ENCODE data around the gene NBAS.

Gene NBAS

DNA sequence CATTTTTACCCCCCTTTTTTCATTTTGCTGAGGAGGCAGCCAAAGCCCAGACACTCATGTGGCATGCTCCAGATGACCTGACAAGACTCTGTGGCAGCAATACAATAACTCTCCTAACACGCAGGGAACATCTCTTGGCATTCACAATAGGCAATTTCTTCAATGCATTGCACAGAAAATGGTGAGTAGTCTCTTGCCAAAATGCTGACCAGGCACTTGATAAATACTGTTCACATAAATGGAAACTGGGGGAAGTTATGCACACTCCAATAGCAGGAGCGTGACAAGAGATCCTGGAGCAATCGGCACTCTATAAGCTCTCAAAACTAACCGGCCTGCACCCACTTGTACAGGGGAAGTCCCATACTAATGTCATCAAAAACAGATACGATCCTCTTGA is 66.3 kb downstream of the NBAS start:
- Histone ChIP-seq H3K4me3 (ENCODE audit: low read length) (no peak overlapping the region), H3K36me3 (ENCODE audit: insufficient read depth, low read length) (no peaks in the 10 kb centered on the region), H3K4me1 (ENCODE audit: insufficient read depth, low read length) (peaks cover 18% of the 10 kb centered on the region), H2AFZ (ENCODE audit: low read depth, low read length) (no peak overlapping the region), H3K9me3 (ENCODE audit: low read length) (peaks cover 3% of the 10 kb centered on the region), H3K27me3 (ENCODE audit: insufficient read depth, low read length) (no peaks in the 10 kb centered on the region)

- no peaks in the 10 kb centered on the region for H3K9me3 ChIP-seq (ENCODE audit: low read length)
- H3K36me3 ChIP-seq (ENCODE audit: insufficient read depth, low read length) = no peaks in the 10 kb centered on the region
- no peaks in the 10 kb centered on the region for H3K27me3 ChIP-seq (ENCODE audit: insufficient read depth, low read length)
- no peak overlapping the region for H2AFZ ChIP-seq (ENCODE audit: low read depth, low read length)
- no peak overlapping the region for H3K4me3 ChIP-seq (ENCODE audit: low read length)
- peaks cover 18% of the 10 kb centered on the region for H3K4me1 ChIP-seq (ENCODE audit: insufficient read depth, low read length)
Measured at GRCh38 chr2:15492773-15493325, 68.3 kb downstream of the NBAS start.

GRCh38 chr2:15486770-15487169 is 74.4 kb downstream of the NBAS start:
- Histone ChIP-seq H2AFZ (ENCODE audit: low read depth, low read length) (peak overlapping the region; percentile 24), H3K36me3 (ENCODE audit: insufficient read depth, low read length) (peaks cover 7% of the 10 kb centered on the region), H3K4me3 (ENCODE audit: low read length) (no peak overlapping the region), H3K9me3 (ENCODE audit: low read length) (peaks cover 3% of the 10 kb centered on the region), H3K27me3 (ENCODE audit: insufficient read depth, low read length) (no peaks in the 10 kb centered on the region), H3K4me1 (ENCODE audit: insufficient read depth, low read length) (peaks cover 28% of the 10 kb centered on the region)

DNA sequence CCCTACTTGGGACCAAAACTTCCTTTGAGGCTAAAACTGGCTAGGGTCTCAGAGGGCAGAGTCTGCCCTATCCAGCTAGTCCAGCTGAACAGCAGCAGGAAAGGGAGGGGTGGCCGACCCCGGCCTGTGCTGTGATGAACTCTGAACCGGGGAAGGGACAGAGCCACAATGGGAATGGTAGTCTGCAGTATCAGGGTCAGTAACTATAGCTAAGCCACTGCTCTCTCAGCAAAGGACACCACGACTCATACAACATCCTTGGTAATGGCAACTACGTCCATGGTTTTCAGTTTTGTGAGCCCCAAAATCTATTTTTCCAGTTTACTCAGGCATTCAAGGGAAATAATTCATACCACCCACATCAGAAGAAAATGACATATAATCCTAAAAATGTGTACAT is 75.2 kb downstream of the NBAS start:
- peaks cover 15% of the 10 kb centered on the region for H3K36me3 ChIP-seq (ENCODE audit: insufficient read depth, low read length)

GRCh38 chr2:15481000-15481399 is 80.1 kb downstream of the NBAS start:
- H3K27me3 ChIP-seq (ENCODE audit: insufficient read depth, low read length) = no peaks in the 10 kb centered on the region

More for the DNA sequence above, 75.2 kb downstream of the NBAS start:
- H3K9me3 ChIP-seq (ENCODE audit: low read length) = peaks cover 10% of the 10 kb centered on the region
- H3K27me3 ChIP-seq (ENCODE audit: insufficient read depth, low read length) = no peaks in the 10 kb centered on the region
- peak overlapping the region; percentile 3 for H3K4me3 ChIP-seq (ENCODE audit: low read length)
- H3K4me1 ChIP-seq (ENCODE audit: insufficient read depth, low read length) = peaks cover 28% of the 10 kb centered on the region
- H2AFZ ChIP-seq (ENCODE audit: low read depth, low read length) = peak overlapping the region; percentile 24

GRCh38 chr2:15480552-15480951 is 80.6 kb downstream of the NBAS start:
- peaks cover 10% of the 10 kb centered on the region for H3K4me1 ChIP-seq (ENCODE audit: insufficient read depth, low read length)
- H2AFZ ChIP-seq (ENCODE audit: low read depth, low read length) = no peak overlapping the region
- H3K4me3 ChIP-seq (ENCODE audit: low read length) = no peak overlapping the region
- H3K36me3 ChIP-seq (ENCODE audit: insufficient read depth, low read length) = peaks cover 24% of the 10 kb centered on the region
- peaks cover 10% of the 10 kb centered on the region for H3K9me3 ChIP-seq (ENCODE audit: low read length)
- no peaks in the 10 kb centered on the region for H3K27me3 ChIP-seq (ENCODE audit: insufficient read depth, low read length)

More at GRCh38 chr2:15481000-15481399, 80.1 kb downstream of the NBAS start:
- peaks cover 10% of the 10 kb centered on the region for H3K9me3 ChIP-seq (ENCODE audit: low read length)
- no peak overlapping the region for H2AFZ ChIP-seq (ENCODE audit: low read depth, low read length)
- no peak overlapping the region for H3K4me3 ChIP-seq (ENCODE audit: low read length)
- H3K36me3 ChIP-seq (ENCODE audit: insufficient read depth, low read length) = peaks cover 24% of the 10 kb centered on the region
- peaks cover 14% of the 10 kb centered on the region for H3K4me1 ChIP-seq (ENCODE audit: insufficient read depth, low read length)

DNA sequence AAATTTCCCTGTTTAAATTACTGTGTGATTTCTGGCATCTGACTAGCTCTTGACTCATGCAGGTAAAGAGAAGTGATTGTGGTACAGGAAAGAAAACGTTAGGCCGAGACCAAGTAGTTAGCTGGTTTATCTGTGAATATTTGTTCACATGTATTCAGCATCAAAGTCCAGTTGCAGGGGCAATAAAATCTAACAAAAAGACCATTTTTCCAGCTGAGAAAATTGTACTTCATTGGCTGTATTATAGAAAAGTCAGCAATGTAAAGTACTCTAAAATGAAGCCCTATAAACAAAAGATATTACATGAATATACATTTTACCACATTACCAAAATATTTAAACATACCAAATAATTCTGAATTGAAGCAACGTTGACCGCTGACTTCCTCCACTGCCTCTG is 88.3 kb downstream of the NBAS start:
- no peaks in the 10 kb centered on the region for H3K9me3 ChIP-seq (ENCODE audit: low read length)
- no peaks in the 10 kb centered on the region for H3K4me1 ChIP-seq (ENCODE audit: insufficient read depth, low read length)
- no peaks in the 10 kb centered on the region for H3K27me3 ChIP-seq (ENCODE audit: insufficient read depth, low read length)
- H3K4me3 ChIP-seq (ENCODE audit: low read length) = no peak overlapping the region
- no peak overlapping the region for H2AFZ ChIP-seq (ENCODE audit: low read depth, low read length)
- H3K36me3 ChIP-seq (ENCODE audit: insufficient read depth, low read length) = peaks cover 36% of the 10 kb centered on the region

- H3K9me3 ChIP-seq (ENCODE audit: low read length) = no peaks in the 10 kb centered on the region
- H3K27me3 ChIP-seq (ENCODE audit: insufficient read depth, low read length) = no peaks in the 10 kb centered on the region
- peaks cover 37% of the 10 kb centered on the region for H3K36me3 ChIP-seq (ENCODE audit: insufficient read depth, low read length)
- H3K4me1 ChIP-seq (ENCODE audit: insufficient read depth, low read length) = no peaks in the 10 kb centered on the region
- no peak overlapping the region for H3K4me3 ChIP-seq (ENCODE audit: low read length)
- no peak overlapping the region for H2AFZ ChIP-seq (ENCODE audit: low read depth, low read length)
Measured at GRCh38 chr2:15472133-15472532, 89.0 kb downstream of the NBAS start.

- no peak overlapping the region for H2AFZ ChIP-seq (ENCODE audit: low read depth, low read length)
- H3K4me1 ChIP-seq (ENCODE audit: insufficient read depth, low read length) = no peaks in the 10 kb centered on the region
- no peak overlapping the region for H3K4me3 ChIP-seq (ENCODE audit: low read length)
- H3K36me3 ChIP-seq (ENCODE audit: insufficient read depth, low read length) = peaks cover 41% of the 10 kb centered on the region
- H3K27me3 ChIP-seq (ENCODE audit: insufficient read depth, low read length) = no peaks in the 10 kb centered on the region
- H3K9me3 ChIP-seq (ENCODE audit: low read length) = no peaks in the 10 kb centered on the region
Measured at GRCh38 chr2:15471606-15472005, 89.5 kb downstream of the NBAS start.

DNA sequence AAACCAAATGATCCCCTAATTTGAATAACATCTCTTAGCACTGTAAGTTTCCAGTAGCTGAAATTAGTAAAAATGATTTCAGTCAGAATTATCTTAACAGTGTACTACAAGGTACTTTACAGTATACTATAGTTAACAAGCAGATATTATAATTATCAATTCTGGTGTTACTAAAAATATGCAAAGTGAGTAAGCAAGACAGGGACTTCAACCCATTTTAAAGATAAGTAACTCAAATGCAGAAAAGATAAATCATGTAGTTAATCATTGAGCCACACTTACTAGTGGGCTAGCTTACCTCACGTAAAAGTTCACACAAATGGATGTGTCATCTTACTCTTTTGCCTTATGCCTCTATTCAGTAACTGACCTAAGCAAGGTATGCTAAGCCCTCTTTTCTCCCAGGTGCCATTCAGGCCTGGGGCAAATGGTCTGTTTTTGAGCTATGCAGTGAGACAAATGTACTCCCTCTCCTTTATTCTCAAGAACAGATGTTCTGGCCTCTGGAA is 101.0 kb downstream of the NBAS start:
- H3K4me3 ChIP-seq (ENCODE audit: low read length) = no peak overlapping the region
- peaks cover 3% of the 10 kb centered on the region for H3K9me3 ChIP-seq (ENCODE audit: low read length)
- no peaks in the 10 kb centered on the region for H3K27me3 ChIP-seq (ENCODE audit: insufficient read depth, low read length)
- H3K4me1 ChIP-seq (ENCODE audit: insufficient read depth, low read length) = no peaks in the 10 kb centered on the region
- peaks cover 40% of the 10 kb centered on the region for H3K36me3 ChIP-seq (ENCODE audit: insufficient read depth, low read length)
- no peak overlapping the region for H2AFZ ChIP-seq (ENCODE audit: low read depth, low read length)

DNA sequence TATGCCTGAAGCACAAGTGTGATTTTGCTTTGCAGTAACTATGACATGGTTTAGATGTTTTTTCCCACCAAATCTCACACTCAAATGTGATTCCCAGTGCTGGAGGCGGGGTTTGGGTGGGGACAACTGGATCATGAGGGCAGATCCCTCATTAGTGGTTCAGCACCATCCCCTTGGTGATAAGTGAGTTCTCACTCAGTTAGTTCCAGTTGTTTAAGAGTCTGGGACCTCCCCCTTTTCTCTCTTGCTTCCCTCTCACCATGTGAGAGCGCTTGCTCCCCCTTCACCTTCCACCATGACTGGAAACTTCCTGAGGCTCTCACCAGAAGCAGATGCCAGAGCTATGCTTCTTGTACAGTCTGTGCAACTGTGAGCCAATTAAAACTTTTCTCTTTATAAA is 102.9 kb downstream of the NBAS start:
- Histone ChIP-seq H3K4me3 (ENCODE audit: low read length) (no peak overlapping the region), H3K27me3 (ENCODE audit: insufficient read depth, low read length) (no peaks in the 10 kb centered on the region), H3K9me3 (ENCODE audit: low read length) (peaks cover 3% of the 10 kb centered on the region), H2AFZ (ENCODE audit: low read depth, low read length) (no peak overlapping the region), H3K4me1 (ENCODE audit: insufficient read depth, low read length) (no peaks in the 10 kb centered on the region), H3K36me3 (ENCODE audit: insufficient read depth, low read length) (peaks cover 35% of the 10 kb centered on the region)

DNA sequence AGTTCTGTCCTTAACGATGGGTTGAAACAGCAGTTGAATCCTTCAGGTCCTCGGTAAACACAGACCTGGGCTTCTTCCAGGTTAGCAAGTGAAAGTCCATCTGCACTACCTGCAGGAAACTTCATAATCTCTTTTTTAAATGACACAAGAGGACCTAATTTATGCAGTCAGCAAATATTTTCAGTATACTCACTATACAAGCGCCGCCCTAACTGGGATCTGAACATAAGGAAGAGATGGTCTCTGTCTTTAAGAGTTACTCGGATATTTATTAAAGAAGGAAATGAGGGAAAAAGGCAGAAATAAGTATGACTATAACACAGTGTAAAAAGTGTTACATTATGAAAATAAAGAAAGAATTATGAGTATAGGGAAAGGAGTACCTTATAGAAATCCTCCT is 103.3 kb downstream of the NBAS start:
- peaks cover 33% of the 10 kb centered on the region for H3K36me3 ChIP-seq (ENCODE audit: insufficient read depth, low read length)
- no peaks in the 10 kb centered on the region for H3K27me3 ChIP-seq (ENCODE audit: insufficient read depth, low read length)
- no peak overlapping the region for H3K4me3 ChIP-seq (ENCODE audit: low read length)
- H2AFZ ChIP-seq (ENCODE audit: low read depth, low read length) = no peak overlapping the region
- peaks cover 3% of the 10 kb centered on the region for H3K9me3 ChIP-seq (ENCODE audit: low read length)
- H3K4me1 ChIP-seq (ENCODE audit: insufficient read depth, low read length) = no peaks in the 10 kb centered on the region

DNA sequence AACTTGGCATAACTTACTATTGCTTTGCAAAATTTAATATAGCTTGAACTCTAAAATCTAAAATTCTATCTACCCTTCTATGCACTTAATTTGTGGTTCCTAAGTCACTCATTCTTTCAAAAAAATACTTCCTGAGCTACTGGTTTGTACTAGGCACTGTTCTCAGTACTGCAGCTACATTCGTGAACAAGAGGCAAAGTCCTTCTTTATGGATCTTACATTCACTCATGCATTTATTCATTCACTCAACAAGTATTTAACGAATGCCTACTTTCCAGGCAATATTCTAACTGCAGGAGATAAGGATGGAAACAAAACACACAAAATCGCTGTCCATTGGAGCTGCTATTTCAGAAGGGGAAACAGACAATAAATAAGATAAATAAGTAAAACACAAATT is 104.8 kb downstream of the NBAS start:
- Histone ChIP-seq H2AFZ (ENCODE audit: low read depth, low read length) (no peak overlapping the region), H3K27me3 (ENCODE audit: insufficient read depth, low read length) (no peaks in the 10 kb centered on the region), H3K36me3 (ENCODE audit: insufficient read depth, low read length) (peaks cover 28% of the 10 kb centered on the region), H3K9me3 (ENCODE audit: low read length) (peaks cover 3% of the 10 kb centered on the region), H3K4me1 (ENCODE audit: insufficient read depth, low read length) (no peaks in the 10 kb centered on the region), H3K4me3 (ENCODE audit: low read length) (no peak overlapping the region)

DNA sequence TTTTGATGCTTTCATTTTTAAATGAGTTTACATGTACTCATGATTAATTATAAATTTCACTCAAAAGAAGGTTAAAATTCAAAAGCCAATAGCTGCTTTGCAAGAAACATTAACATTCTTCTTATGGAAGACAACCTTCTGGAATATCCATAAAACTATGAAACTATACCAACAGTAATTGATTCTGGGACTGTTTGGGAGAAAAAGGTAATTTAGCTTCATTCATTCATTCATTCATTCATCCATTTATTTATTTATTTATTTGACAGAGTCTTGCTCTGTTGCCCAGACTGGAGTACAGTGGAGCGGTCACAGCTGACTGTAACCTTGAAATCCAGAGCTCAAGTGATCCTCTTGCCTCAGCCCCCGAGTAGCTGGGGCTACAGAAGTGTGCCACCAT is 110.3 kb downstream of the NBAS start:
- peaks cover 3% of the 10 kb centered on the region for H3K36me3 ChIP-seq (ENCODE audit: insufficient read depth, low read length)
- no peak overlapping the region for H3K4me3 ChIP-seq (ENCODE audit: low read length)
- no peak overlapping the region for H2AFZ ChIP-seq (ENCODE audit: low read depth, low read length)
- no peaks in the 10 kb centered on the region for H3K9me3 ChIP-seq (ENCODE audit: low read length)
- no peaks in the 10 kb centered on the region for H3K27me3 ChIP-seq (ENCODE audit: insufficient read depth, low read length)
- H3K4me1 ChIP-seq (ENCODE audit: insufficient read depth, low read length) = no peaks in the 10 kb centered on the region
